ENCODE results near the gene SMIM41. TPM values are rescaled to one million over a fixed set of nuclear protein-coding genes. Genes with fewer than 3 reads are reported as not detected.
A peak's percentile ranks its signal among the peaks of the same experiment; 100 is the strongest.

Gene SMIM41
- total and polyA plus RNA-seq, 5 donors = 0.31 to 0.95 (median 0.53) TPM; not detected in 1

DNA sequence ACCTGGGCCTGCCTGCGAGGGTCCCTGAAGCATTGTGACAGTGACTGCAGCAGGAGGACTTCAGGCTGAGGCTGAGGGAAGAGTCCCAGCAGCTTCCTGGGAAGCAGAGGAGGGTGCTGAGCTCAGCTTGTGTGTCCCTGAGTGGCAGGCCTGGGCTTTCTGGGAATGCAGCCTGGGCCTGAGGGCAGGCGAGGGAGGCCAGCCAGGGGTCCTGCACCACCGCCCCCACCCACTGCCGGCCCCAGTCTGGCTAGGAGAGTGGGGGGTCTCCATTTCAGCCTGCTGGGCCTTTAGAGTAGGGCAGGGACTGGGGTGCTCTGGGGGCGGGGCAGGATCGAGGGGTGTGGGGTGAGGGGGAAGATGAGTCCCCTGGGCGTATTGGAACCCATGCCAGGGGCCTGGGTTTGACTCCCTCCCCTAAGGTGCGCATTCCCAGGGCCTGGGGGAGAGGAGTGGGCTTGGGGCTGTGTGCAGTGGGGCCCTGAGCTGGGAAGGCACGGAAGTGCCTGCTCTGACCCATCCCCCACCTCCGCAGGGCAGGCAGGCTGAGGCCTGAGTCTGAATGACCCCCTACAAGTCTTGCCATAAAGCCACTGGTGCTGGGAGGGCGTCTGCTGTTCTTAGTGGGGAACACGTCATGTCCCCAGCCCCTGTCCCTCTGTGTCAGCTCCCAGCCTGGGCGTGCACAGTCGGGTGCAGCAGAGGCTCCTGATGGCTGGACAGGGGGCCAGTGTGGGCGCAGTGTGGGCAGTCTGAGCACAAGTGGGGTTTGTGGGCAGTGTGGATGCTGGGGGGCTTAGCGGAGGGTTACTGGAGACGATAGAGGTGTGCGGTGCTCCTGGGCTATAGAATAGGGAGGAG is 66.0 kb downstream of the SMIM41 start:
- ATAC-seq (no peak), DNase-seq (no peak)
- Histone ChIP-seq H3K4me3 (ENCODE audit: low read length) (no peak overlapping the region), H3K9me3 (ENCODE audit: control insufficient read depth, low read length) (no peaks in the 10 kb centered on the region), H3K4me1 (ENCODE audit: control insufficient read depth, insufficient read depth, low read length) (peaks cover 8% of the 10 kb centered on the region), H3K27me3 (ENCODE audit: control insufficient read depth, insufficient read depth) (no peaks in the 10 kb centered on the region), H3K27ac (ENCODE audit: low read length) (no peak overlapping the region)
- 90% methylated on average over 18 of the region's 18 CpGs for whole genome bisulfite sequencing
- intact Hi-C loops (cut with DNase I) = no loop called here

DNA sequence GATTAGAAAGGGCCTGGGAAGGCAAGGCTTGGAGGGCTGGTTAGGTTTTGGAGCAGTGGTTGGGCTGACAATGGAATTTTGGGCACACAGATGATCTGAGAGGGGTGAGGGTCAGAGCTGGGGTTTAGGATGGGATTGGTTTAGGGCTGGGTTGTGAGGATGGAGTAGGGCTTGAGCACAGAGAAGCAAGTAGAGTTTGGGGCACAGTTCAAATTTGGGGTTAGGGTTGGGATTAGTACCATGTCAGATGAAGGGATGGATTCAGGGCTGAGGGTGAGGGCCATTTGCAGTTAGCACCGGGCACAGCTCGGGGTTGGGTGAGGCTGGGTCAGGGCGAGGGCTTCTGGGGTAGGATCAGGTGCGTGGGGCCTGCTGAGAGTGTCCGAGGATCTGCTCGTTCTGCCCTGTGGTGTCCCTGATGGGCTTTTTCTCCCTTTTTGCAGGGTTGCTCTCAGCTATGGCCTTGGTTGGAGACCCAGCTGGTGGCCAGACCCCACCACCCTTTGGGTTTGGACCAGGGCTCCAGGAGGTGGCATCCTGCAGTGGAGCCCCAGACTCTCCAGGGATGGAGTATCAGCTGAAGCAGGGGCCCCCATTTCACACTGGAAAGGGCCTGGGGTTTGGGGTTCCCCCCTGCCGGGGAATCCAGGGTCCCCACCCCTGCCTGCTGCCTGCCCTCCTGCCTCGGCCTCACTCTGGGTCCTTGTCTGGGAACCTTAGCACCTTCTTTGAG is 66.8 kb downstream of the SMIM41 start:
- intact Hi-C loops (cut with DNase I) = no loop called here
- ATAC-seq (no peak), DNase-seq (no peak)
- no peak overlapping the region for H3K4me3 ChIP-seq (ENCODE audit: low read length)
- no peaks in the 10 kb centered on the region for H3K27me3 ChIP-seq (ENCODE audit: control insufficient read depth, insufficient read depth)
- WGBS = 95% methylated on average over 8 of the region's 8 CpGs
- H3K4me1 ChIP-seq (ENCODE audit: control insufficient read depth, insufficient read depth, low read length) = peaks cover 8% of the 10 kb centered on the region
- H3K9me3 ChIP-seq (ENCODE audit: control insufficient read depth, low read length) = no peaks in the 10 kb centered on the region
- peak overlapping the region; percentile 66 for H3K27ac ChIP-seq (ENCODE audit: low read length)

DNA sequence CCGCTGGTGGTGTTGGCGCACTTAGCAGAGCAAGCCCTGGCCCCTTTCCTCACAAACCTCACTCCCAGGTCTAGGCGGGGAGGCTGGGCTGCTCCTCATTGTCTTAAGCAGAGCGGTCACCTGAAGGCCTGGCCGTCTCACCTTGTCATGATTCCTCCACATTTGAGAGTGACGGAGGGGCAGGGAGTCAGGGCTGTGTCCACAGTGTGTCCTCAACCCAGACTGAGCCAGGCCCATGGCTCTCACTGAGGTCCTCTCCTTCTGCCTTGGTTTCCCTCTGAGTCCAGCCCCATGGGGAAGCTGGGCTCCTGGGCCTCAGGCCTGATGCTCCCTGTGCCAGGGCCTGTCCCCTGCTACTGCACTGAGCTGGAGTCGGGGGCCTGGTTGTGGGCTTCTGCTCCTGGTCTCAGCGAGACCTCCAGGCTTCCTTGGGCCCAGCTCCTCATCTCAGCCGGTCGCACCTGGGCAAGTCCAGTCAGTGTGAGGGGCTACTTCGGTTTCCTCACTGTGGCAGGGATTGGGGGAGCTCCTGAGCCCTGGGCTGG is 67.4 kb downstream of the SMIM41 start:
- intact Hi-C loops (cut with DNase I) = no loop called here
- Histone ChIP-seq H3K4me1 (ENCODE audit: control insufficient read depth, insufficient read depth, low read length) (peaks cover 8% of the 10 kb centered on the region), H3K4me3 (ENCODE audit: low read length) (no peak overlapping the region), H3K27ac (ENCODE audit: low read length) (peak overlapping the region; percentile 66), H3K27me3 (ENCODE audit: control insufficient read depth, insufficient read depth) (no peaks in the 10 kb centered on the region), H3K9me3 (ENCODE audit: control insufficient read depth, low read length) (no peaks in the 10 kb centered on the region)
- 91% methylated on average over 11 of the region's 11 CpGs for WGBS
- ATAC-seq (peak in 1 of 2 donors; percentile 1), DNase-seq (peak in 1 of 3 donors; percentile 62)

DNA sequence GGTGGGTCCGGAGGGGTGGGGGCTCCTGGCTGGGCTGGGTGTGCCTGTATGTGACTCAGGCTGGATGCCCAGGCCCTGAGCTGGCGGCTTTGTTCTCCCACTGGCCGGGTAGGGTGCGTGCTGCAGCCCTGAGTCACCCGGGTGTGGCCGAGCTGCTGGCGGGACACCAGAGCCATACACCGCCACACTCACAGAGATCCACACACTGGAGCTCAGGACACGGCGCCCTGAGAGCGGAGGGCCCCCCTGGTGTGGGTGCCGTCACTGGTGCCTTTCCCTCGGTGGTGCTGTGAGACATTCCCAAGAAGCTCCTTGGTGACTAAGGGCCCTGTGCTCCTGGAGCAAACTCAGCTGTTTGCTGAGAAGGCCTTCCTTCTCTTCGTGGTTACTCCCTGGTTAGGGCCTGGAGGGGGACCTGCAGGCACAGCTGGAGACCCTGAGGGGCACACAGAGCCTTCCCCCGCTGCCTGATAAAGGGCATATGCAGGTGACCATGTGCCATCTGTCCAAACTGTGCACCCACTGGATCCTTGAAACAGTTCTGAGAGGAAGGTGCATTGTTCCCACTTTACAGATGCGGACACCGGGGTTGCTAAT is 68.0 kb downstream of the SMIM41 start:
- Histone ChIP-seq H3K4me1 (ENCODE audit: control insufficient read depth, insufficient read depth, low read length) (peaks cover 8% of the 10 kb centered on the region), H3K27ac (ENCODE audit: low read length) (peak overlapping the region; percentile 73), H3K9me3 (ENCODE audit: control insufficient read depth, low read length) (no peaks in the 10 kb centered on the region), H3K4me3 (ENCODE audit: low read length) (no peak overlapping the region), H3K27me3 (ENCODE audit: control insufficient read depth, insufficient read depth) (no peaks in the 10 kb centered on the region)
- WGBS = 58% methylated on average over 17 of the region's 17 CpGs
- DNase-seq (peak; percentile 92 to 95 (median 95)), ATAC-seq (peak; percentile 82 to 90)
- intact Hi-C loops (cut with DNase I) = no loop called here

DNA sequence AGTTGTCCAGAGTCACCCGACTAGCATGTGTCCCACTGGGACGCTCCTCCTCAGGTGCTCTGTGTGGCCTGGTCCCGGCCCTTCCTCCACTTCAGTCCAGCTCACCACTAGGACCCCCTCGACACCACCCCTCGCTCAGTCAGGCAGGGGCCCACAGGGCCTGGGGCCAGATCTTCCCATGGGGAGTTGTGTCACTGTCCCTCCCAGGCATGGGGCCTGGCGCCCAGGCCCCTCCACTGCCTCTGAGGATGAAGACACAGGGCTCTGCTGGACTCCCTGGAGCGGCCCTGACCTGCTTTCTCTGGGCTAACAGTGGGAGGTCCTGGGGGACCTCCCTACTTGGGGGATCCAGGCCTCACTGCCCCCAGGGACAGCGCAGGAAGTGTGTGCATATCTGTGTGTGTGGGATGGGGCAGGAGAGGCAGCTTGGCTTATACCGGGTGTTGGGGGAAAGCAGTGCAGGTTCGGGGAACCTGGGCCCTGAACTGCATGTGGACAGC is 68.5 kb downstream of the SMIM41 start:
- Histone ChIP-seq H3K4me1 (ENCODE audit: control insufficient read depth, insufficient read depth, low read length) (peaks cover 8% of the 10 kb centered on the region), H3K4me3 (ENCODE audit: low read length) (no peak overlapping the region), H3K27me3 (ENCODE audit: control insufficient read depth, insufficient read depth) (no peaks in the 10 kb centered on the region), H3K27ac (ENCODE audit: low read length) (peak overlapping the region; percentile 73), H3K9me3 (ENCODE audit: control insufficient read depth, low read length) (no peaks in the 10 kb centered on the region)
- ATAC-seq = no peak
- intact Hi-C loops (cut with DNase I) = no loop called here
- WGBS = 89% methylated on average over 10 of the region's 10 CpGs
- DNase-seq = peak in 1 of 3 donors; percentile 54

DNA sequence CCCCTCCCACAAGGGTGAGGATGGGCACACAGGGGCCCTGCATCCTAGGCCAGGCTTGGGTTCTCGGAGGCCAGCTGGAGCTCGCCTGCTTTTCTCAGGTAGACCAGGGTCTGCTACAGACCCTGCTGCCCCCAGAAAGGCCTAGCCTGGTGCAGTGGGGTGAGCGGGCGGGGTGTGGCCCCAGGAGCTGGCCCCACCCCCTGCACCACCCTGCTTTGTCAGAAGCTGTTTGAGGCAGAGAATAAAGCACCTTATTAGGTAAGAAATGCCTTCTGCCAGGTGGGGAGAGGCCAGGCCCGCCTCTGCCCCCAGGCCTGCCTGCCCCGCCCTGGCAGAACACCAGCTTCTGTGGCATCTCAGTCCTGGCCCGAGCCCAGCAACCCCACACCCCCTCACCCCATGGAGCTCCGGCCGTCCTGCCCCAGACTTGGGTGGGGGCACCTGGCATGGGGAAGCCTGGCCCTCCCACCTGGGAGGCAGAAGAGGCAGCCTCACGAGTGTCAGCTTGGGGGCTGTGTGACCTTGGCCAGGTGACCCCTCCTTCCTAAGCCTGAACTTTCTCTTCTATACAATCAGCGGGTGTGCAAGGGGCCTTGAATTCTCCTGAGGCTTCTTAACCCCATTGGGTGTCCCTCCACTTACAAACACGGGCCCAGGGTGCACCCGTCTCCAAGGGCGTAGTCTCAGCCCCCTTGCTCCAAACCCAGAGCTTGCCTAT is 69.1 kb downstream of the SMIM41 start:
- Histone ChIP-seq H3K27me3 (ENCODE audit: control insufficient read depth, insufficient read depth) (no peaks in the 10 kb centered on the region), H3K9me3 (ENCODE audit: control insufficient read depth, low read length) (no peaks in the 10 kb centered on the region), H3K4me3 (ENCODE audit: low read length) (no peak overlapping the region), H3K4me1 (ENCODE audit: control insufficient read depth, insufficient read depth, low read length) (peaks cover 8% of the 10 kb centered on the region), H3K27ac (ENCODE audit: low read length) (no peak overlapping the region)
- ATAC-seq = no peak
- peak; percentile 35 to 65 (median 53) for DNase-seq
- 90% methylated on average over 14 of the region's 14 CpGs for WGBS
- intact Hi-C loops (cut with DNase I) = no loop called here

DNA sequence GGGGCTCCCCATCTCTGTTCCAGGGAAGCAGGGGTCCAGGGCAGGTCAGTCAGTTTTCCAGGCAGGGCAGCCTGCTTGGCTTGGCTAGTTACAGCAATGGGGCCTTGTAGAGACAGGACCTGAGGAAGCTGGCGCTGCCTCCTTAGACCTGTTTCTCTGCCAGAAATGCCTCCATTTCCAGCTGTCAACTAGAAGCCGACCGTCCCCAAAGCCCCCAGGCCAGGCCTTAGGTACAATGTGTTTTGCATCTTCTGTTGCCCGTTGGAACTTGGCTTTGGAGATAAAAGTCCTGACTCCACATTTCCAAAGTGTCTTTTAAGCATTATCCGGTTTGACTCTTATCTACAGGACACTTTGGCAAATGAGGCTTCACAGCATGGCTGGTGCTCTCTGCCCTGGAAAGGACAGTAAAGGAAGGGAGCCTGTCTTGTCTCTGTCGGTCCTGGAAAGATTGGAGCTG is 69.7 kb downstream of the SMIM41 start:
- H3K27me3 ChIP-seq (ENCODE audit: control insufficient read depth, insufficient read depth) = no peaks in the 10 kb centered on the region
- intact Hi-C loops (cut with DNase I) = no loop called here
- no peak overlapping the region for H3K4me3 ChIP-seq (ENCODE audit: low read length)
- DNase-seq = no peak
- H3K4me1 ChIP-seq (ENCODE audit: control insufficient read depth, insufficient read depth, low read length) = peaks cover 8% of the 10 kb centered on the region
- 39% methylated on average over 6 of the region's 6 CpGs for WGBS
- H3K27ac ChIP-seq (ENCODE audit: low read length) = no peak overlapping the region
- no peaks in the 10 kb centered on the region for H3K9me3 ChIP-seq (ENCODE audit: control insufficient read depth, low read length)
- ATAC-seq = no peak

DNA sequence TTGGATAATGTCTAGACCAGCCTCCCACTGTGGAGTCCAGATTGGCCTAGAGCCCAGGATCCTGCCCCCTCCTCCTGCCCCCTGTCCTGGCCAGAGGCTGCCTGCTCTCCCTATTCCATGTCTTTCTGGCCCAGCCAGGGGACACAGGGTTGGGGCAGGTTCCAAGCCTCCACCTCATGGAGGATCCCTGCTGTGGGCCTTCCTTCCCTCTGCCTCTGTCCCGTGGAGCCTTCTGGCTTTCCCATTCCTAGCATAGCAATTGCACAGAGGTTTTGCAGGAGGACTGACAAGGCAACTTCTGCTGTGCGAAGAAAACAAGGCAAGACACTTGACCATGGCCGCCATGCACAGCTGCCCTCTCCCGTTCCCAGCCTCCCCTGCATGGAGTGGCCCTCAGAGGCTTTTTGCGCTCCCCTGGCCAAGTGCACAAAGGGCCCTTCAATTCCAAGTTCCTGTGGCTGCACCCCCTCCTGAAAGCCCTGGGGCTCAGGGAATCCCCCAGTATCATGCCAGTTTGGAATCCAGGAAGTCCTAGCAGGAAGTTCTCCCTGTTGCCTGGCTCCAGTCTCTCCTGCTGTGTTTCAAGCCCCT is 70.2 kb downstream of the SMIM41 start:
- Histone ChIP-seq H3K27me3 (ENCODE audit: control insufficient read depth, insufficient read depth) (no peaks in the 10 kb centered on the region), H3K27ac (ENCODE audit: low read length) (no peak overlapping the region), H3K4me3 (ENCODE audit: low read length) (no peak overlapping the region), H3K9me3 (ENCODE audit: control insufficient read depth, low read length) (no peaks in the 10 kb centered on the region), H3K4me1 (ENCODE audit: control insufficient read depth, insufficient read depth, low read length) (peaks cover 8% of the 10 kb centered on the region)
- intact Hi-C loops (cut with DNase I) = loop anchor here in 1 of 4 donors (10.0 kb wide), 2 partner anchors 725 to 825 kb away; no protein-coding TSS in a partner anchor
- WGBS = 65% methylated on average over 5 of the region's 5 CpGs
- ATAC-seq (no peak), DNase-seq (no peak)

DNA sequence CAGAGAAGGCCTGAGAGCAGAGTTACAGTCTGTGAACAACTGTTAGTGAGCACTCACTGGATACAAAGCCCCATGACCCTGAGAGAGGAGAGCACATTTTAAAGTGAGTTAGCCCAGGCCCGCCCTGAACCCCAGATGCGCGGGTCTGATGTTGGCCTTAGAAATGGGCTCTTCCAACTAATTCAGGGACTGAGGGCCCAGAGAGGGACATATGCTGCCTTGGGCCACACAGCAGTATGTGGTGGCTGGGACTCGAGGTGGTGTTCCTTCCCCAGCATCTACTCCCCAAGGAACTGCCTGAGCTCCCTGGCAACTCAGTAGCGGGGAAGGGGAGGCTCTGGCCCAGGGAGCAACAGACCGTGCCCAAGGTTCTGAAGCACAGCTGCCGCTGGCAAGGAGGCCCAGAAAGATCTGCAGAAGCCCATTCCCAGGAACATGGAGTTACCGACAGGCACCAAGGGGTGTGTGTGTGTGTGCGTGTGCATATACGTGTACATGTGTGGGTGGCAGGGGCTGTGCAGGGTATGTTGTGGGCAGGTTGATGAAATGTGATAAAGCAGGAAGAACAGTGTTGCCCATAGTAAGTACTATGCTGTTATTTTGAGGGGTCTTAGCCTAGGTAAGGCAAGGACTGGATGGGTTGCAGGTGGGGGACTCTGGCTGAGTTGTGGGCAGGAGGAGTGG is 71.8 kb downstream of the SMIM41 start:
- H3K4me1 ChIP-seq (ENCODE audit: control insufficient read depth, insufficient read depth, low read length) = peaks cover 8% of the 10 kb centered on the region
- no peak for DNase-seq
- H3K27ac ChIP-seq (ENCODE audit: low read length) = no peak overlapping the region
- H3K9me3 ChIP-seq (ENCODE audit: control insufficient read depth, low read length) = no peaks in the 10 kb centered on the region
- H3K27me3 ChIP-seq (ENCODE audit: control insufficient read depth, insufficient read depth) = no peaks in the 10 kb centered on the region
- WGBS = 93% methylated on average over 10 of the region's 10 CpGs
- intact Hi-C loops (cut with DNase I) = loop anchor here in 1 of 4 donors (10.0 kb wide), 2 partner anchors 724 to 824 kb away; no protein-coding TSS in a partner anchor
- no peak for ATAC-seq
- H3K4me3 ChIP-seq (ENCODE audit: low read length) = no peak overlapping the region

Measured in right cardiac atrium (tissue), 5 donors.